HUES48 (cell line): ENCODE results near the gene MAGI1.

ENCODE experiments used
- H3K27ac ChIP-seq: one replicate; pipeline ENCODE4 v1.7.0; 2013; ENCODE audit warnings: low read depth, low read length, inconsistent platforms
- H3K27me3 ChIP-seq: 2 replicates; pipeline ENCODE4 v1.6.1; 2013; ENCODE audit warnings: mild to moderate bottlenecking, low read length; ENCODE audit not compliant: control insufficient read depth, insufficient read depth
- H3K36me3 ChIP-seq: 2 replicates; pipeline ENCODE4 v1.6.1; 2013; ENCODE audit warnings: low read length; ENCODE audit not compliant: control insufficient read depth, insufficient read depth
- H3K4me1 ChIP-seq: 2 replicates; pipeline ENCODE4 v1.6.1; 2013; ENCODE audit warnings: mild to moderate bottlenecking, low read length; ENCODE audit not compliant: control insufficient read depth, insufficient read depth
- H3K4me3 ChIP-seq: 2 replicates; pipeline ENCODE4 v1.5.1; 2013; ENCODE audit warnings: mild to moderate bottlenecking, low read depth, low read length
- H3K9ac ChIP-seq: 2 replicates; pipeline ENCODE4 v1.6.1; 2013; ENCODE audit warnings: mild to moderate bottlenecking, low read depth, low read length, moderate library complexity
- H3K9me3 ChIP-seq: 2 replicates; pipeline ENCODE4 v1.6.1; 2013; ENCODE audit warnings: low read length; ENCODE audit not compliant: control insufficient read depth, insufficient read depth

The MAGI1 gene

GRCh38 chr3:65712140-65712539, 326.6 kb downstream of the MAGI1 start:
- no peaks in the 10 kb centered on the region for H3K36me3 ChIP-seq
- no peaks in the 10 kb centered on the region for H3K9me3 ChIP-seq
- H3K27me3 ChIP-seq: no peaks in the 10 kb centered on the region
- H3K27ac ChIP-seq: no peak overlapping the region
- no peak overlapping the region for H3K4me3 ChIP-seq
- H3K9ac ChIP-seq: no peak overlapping the region
- peaks cover 41% of the 10 kb centered on the region for H3K4me1 ChIP-seq

GRCh38 chr3:65706776-65707568, 331.7 kb downstream of the MAGI1 start:
- Histone ChIP-seq H3K36me3 (no peaks in the 10 kb centered on the region), H3K27ac (no peak overlapping the region), H3K27me3 (no peaks in the 10 kb centered on the region), H3K9ac (no peak overlapping the region), H3K9me3 (no peaks in the 10 kb centered on the region), H3K4me3 (no peak overlapping the region), H3K4me1 (peaks cover 9% of the 10 kb centered on the region; the same call in 1 of the 2 replicates)

GRCh38 chr3:65706301-65706700, 332.4 kb downstream of the MAGI1 start:
- H3K9ac ChIP-seq: no peak overlapping the region
- H3K27me3 ChIP-seq: no peaks in the 10 kb centered on the region

GRCh38 chr3:65703820-65704219, 334.9 kb downstream of the MAGI1 start:
- Histone ChIP-seq H3K27me3 (no peaks in the 10 kb centered on the region), H3K4me3 (no peak overlapping the region), H3K9me3 (no peaks in the 10 kb centered on the region), H3K36me3 (no peaks in the 10 kb centered on the region), H3K4me1 (peaks cover 9% of the 10 kb centered on the region; the same call in 1 of the 2 replicates), H3K9ac (no peak overlapping the region), H3K27ac (no peak overlapping the region)

More at GRCh38 chr3:65706301-65706700, 332.4 kb downstream of the MAGI1 start:
- H3K4me3 ChIP-seq: no peak overlapping the region
- no peaks in the 10 kb centered on the region for H3K36me3 ChIP-seq
- H3K9me3 ChIP-seq: no peaks in the 10 kb centered on the region
- H3K27ac ChIP-seq: no peak overlapping the region
- peaks cover 9% of the 10 kb centered on the region; the same call in 1 of the 2 replicates for H3K4me1 ChIP-seq

- Histone ChIP-seq H3K27me3 (no peaks in the 10 kb centered on the region), H3K9me3 (no peaks in the 10 kb centered on the region), H3K9ac (no peak overlapping the region), H3K4me3 (no peak overlapping the region), H3K36me3 (no peaks in the 10 kb centered on the region), H3K27ac (no peak overlapping the region), H3K4me1 (peaks cover 6% of the 10 kb centered on the region; the same call in 1 of the 2 replicates)
Observed at GRCh38 chr3:65703026-65703425, 335.7 kb downstream of the MAGI1 start.

- Histone ChIP-seq H3K9ac (no peak overlapping the region), H3K9me3 (no peaks in the 10 kb centered on the region), H3K4me3 (no peak overlapping the region), H3K27me3 (no peaks in the 10 kb centered on the region), H3K36me3 (no peaks in the 10 kb centered on the region), H3K27ac (no peak overlapping the region), H3K4me1 (peaks cover 4% of the 10 kb centered on the region; the same call in 1 of the 2 replicates)
Observed at GRCh38 chr3:65702202-65702601, 336.5 kb downstream of the MAGI1 start.

GRCh38 chr3:65701516-65701915, 337.2 kb downstream of the MAGI1 start:
- H3K4me3 ChIP-seq: no peak overlapping the region
- H3K9me3 ChIP-seq: no peaks in the 10 kb centered on the region
- no peak overlapping the region for H3K27ac ChIP-seq
- no peaks in the 10 kb centered on the region for H3K36me3 ChIP-seq
- no peaks in the 10 kb centered on the region for H3K27me3 ChIP-seq
- peaks cover 3% of the 10 kb centered on the region; the same call in 1 of the 2 replicates for H3K4me1 ChIP-seq
- no peak overlapping the region for H3K9ac ChIP-seq

GRCh38 chr3:65689436-65689835, 349.3 kb downstream of the MAGI1 start:
- no peaks in the 10 kb centered on the region for H3K9me3 ChIP-seq
- no peaks in the 10 kb centered on the region for H3K27me3 ChIP-seq
- H3K4me1 ChIP-seq: no peaks in the 10 kb centered on the region
- H3K9ac ChIP-seq: no peak overlapping the region
- H3K36me3 ChIP-seq: no peaks in the 10 kb centered on the region
- H3K27ac ChIP-seq: no peak overlapping the region
- H3K4me3 ChIP-seq: no peak overlapping the region

- no peaks in the 10 kb centered on the region for H3K36me3 ChIP-seq
- H3K27ac ChIP-seq: no peak overlapping the region
- no peaks in the 10 kb centered on the region for H3K27me3 ChIP-seq
- H3K4me1 ChIP-seq: no peaks in the 10 kb centered on the region
- H3K9me3 ChIP-seq: no peaks in the 10 kb centered on the region
- H3K9ac ChIP-seq: no peak overlapping the region
- H3K4me3 ChIP-seq: no peak overlapping the region
Observed at GRCh38 chr3:65687741-65688140, 351.0 kb downstream of the MAGI1 start.

GRCh38 chr3:65685621-65686235, 353.0 kb downstream of the MAGI1 start:
- no peaks in the 10 kb centered on the region for H3K36me3 ChIP-seq
- H3K9me3 ChIP-seq: no peaks in the 10 kb centered on the region
- H3K27ac ChIP-seq: no peak overlapping the region
- no peak overlapping the region for H3K4me3 ChIP-seq
- no peaks in the 10 kb centered on the region for H3K27me3 ChIP-seq
- H3K9ac ChIP-seq: no peak overlapping the region
- no peaks in the 10 kb centered on the region for H3K4me1 ChIP-seq

GRCh38 chr3:65678516-65678915, 360.2 kb downstream of the MAGI1 start:
- Histone ChIP-seq H3K9me3 (no peaks in the 10 kb centered on the region), H3K4me1 (peaks cover 27% of the 10 kb centered on the region), H3K27ac (no peak overlapping the region), H3K4me3 (no peak overlapping the region), H3K9ac (no peak overlapping the region), H3K27me3 (no peaks in the 10 kb centered on the region), H3K36me3 (no peaks in the 10 kb centered on the region)
